Gastrocnemius medialis (tissue), 4 donors: ENCODE measurements around the gene C1orf174.

Experiments used
- CTCF ChIP-seq, 5 experiments: fragments of 450-650 bp in 3 of 5; fragments of 200-600 bp in 2 of 5; sonication (generic) in 2 of 5; IDR thresholded peaks in 4 of 5; conservative IDR thresholded peaks in 1 of 5; 1 replicate in 4 of 5; 2 replicates in 1 of 5; pipeline ENCODE4 v1.5.1; 2016 to 2019; ENCODE audit warnings: antibody characterized with exemption in 5 of 5, mild to moderate bottlenecking in 3 of 5, moderate library complexity in 3 of 5
- POLR2A ChIP-seq, 2 donors: fragments of 450-650 bp; IDR thresholded peaks; one replicate each; pipeline ENCODE4 v1.6.1; 2017; ENCODE audit warnings: antibody characterized with exemption in 2 of 2, mild to moderate bottlenecking in 2 of 2, moderate library complexity in 2 of 2

GRCh38 chr1:3945916-3946840 lies 46.1 kb upstream of the C1orf174 start:
- TF ChIP-seq CTCF (IDR thresholded peaks at IDR 0.05 in 4 of 5, conservative IDR thresholded peaks at IDR 0.05 in 1 of 5) (no peak), POLR2A (IDR thresholded peaks at IDR 0.05) (no peak)
